GM21360 (cell line): Measurements from ENCODE around the gene EMILIN3.

Experiments used
- ATAC-seq: cut with Tn5 transposase; IDR thresholded peaks from one replicate; pipeline ENCODE4 v1.9.1; 2021; ENCODE audit warnings: mild to moderate bottlenecking, moderate library complexity; ENCODE audit not compliant: unreplicated experiment

The EMILIN3 gene

DNA sequence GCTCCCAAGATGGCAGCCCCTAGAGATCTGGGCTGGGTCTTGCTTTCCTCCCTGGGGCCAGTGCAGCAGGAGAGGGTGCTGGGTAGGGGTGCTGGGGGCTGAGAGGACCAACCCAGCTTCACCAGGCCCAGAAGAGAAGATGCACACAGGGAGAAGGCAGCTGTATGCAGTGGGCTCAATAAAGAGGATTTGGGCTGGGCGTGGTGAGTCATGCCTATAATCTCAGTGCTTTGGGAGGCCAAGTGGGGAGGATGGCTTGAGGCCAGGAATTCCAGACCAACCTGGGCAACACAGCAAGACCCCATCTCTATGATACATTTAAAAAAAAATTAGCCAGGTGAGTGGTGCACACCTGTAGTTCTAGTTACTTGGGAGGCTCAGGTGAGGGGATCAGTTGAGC is 25.7 kb upstream of the EMILIN3 start:
- no peak for ATAC-seq

DNA sequence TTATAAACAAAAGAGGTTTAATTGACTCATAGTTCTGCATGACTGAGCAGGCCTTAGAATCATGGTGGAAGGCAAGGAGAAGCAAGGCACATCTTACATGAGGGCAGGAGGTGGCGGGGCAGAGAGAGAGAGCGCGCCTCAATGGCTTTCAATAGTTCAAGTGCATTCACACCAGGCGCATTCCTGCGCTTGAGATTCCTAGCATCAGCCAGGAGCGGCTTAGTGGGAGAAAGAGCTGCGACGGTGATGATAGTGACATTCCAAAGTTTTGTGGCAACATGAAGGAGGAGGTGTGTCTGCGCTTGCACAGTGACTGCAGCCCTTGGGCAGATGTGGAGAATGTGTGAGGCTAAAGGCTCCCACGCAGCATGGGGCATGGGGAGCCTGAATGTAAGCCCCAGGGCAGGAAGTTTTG is 25.0 kb upstream of the EMILIN3 start:
- no peak for ATAC-seq

DNA sequence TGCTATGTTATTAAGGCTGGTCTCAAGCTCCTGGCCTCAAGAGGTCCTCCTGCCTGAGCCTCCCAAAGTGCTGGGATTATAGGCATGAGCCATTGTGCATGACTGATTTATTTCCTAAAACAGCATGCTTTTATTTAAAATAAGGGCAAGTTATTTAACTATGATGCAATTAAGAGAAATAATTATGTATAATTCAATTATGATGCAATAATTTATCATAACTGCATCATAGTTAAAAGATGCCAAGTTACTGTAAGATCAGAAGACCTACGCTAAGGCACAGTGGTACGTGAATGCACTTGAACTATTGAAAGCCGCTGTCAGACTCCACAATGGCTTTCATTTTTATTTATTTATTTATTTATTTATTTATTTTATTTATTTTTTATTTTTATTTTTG is 24.3 kb upstream of the EMILIN3 start:
- no peak for ATAC-seq

DNA sequence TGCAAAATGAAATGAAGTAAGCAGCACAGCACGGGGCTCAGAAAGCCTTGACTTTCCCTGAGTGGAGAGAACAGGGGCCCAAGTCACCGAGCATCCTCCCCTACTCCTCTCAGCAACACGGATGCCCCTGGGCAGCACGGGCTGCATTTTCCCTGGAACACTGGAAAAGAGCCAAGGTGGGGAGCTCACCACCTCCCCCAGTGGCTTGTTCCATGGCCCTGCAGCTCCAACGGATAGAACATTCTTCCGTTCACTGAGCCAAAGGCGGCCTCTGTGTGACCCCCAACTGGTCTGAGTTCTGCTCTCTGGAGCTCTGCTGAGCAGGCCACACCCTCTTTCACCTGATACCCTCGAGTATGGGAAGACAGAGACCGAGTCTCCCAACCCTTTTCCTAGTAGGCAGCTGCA is 20.8 kb upstream of the EMILIN3 start:
- no peak for ATAC-seq

DNA sequence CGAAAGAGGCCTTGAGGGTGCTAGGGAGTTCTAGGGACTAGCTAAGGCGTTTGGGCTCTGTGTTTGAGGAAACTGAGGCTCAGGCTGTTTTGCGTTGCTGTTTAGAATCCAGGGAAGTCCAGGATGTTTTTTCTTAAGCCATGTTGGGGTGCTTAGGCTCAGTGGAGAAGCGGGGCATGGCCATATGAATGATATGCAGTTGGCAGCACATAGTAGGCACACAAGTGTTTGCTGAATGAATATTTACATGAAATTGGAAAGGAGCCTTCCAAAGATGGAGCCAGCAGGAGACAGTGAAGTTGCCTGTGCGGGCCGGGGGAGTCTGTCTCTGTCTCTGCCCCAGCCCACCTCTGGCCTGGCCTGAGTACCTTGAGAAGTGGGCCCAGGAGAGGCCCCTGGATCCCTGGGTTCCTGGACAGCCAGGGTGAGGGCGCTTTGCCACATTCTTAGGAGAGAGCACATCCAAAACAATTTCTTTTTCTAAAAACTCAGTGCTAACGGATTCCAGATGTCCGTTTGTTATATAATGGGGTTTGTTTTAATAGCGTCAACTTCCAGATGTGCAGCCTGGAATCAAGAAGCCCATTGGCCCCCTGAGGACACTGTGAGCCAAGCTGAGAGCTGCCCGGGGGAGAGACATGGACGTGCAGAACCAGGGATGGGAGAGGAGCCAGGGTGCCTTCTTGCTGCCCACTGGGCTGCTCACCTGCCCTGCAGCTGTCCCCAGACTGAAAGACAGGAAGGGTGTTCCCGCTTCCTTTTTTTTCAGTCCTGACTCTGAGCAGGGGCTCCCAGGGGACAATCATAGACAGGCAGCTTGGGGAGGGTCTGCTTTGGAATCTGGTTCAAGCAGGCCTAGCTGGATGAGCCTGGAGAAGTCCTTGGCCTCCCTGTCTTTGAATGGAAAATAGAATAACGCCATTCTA is 20.1 kb upstream of the EMILIN3 start:
- no peak for ATAC-seq

DNA sequence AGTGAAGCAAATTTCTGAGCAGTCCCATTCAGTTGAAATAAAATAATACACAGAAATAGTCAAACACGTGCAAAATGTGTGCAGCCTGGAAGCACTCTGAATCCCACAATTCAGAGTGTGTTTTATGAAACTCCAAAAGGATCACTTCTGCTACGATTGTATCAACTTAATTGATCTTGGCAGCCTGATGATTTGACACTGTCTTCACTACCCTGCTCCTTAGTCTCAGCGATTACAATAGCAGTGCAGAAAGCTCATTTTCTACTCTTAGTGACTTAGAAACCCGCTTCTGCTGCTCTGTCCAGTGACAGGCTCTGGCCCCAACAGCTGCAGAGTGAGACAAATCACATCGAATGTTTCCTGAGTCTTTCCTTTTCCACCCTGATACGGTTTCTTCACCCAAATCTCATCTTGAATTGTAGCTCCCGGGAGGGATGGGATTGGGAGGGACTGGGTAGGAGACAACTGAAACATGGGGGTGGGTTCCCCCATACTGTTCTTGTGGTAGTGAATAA is 16.2 kb upstream of the EMILIN3 start:
- no peak for ATAC-seq

DNA sequence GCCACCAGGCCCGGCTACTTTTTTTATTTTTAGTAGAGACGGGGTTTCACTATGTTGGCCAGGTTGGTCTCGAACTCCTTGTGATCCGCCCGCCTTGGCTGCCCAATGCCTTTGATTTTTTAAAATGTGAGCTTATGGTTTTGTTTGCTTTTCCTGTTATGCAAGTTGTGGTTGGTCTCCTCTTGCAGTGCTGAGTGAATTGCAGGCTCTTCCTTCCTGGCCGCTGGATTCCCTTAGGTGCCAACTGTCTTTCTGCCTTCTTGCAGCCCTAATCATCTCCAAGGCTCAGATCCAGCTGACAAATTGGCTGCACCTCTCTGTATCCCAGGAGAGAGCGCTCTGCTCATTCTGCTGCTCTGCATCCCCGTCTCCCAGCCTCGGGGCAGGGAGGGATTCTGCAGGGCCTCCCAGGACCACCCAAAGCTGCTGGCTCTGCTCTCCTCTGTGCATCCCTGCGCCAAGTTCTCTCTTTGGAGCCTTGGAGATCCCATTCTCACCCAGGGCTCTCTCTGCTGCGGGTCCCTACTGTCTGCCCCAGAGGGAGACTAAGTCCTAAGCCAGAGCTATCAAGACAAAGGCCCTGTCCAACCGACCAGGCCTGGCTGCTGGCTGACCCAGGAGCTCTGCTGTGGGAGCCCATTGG is 14.1 kb upstream of the EMILIN3 start:
- ATAC-seq: no peak

DNA sequence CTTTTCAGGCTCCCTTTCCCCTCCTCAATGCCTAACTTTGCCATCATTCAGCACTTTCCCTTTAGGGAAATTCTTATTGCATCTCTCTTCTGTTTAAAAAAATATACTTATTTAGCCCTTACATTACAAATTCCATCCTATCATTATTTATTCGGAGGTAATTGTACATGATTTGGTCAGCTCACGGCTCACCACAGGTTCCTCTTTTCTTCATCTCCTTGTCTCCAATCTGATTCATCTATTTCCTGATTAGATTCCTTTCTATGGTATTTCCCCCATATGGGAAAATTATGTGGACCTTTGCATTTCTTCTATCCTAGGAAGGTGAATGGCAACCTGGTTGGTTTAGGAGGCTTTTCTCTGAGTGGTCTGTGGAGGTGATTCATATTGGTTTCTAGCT is 12.9 kb upstream of the EMILIN3 start:
- no peak for ATAC-seq

DNA sequence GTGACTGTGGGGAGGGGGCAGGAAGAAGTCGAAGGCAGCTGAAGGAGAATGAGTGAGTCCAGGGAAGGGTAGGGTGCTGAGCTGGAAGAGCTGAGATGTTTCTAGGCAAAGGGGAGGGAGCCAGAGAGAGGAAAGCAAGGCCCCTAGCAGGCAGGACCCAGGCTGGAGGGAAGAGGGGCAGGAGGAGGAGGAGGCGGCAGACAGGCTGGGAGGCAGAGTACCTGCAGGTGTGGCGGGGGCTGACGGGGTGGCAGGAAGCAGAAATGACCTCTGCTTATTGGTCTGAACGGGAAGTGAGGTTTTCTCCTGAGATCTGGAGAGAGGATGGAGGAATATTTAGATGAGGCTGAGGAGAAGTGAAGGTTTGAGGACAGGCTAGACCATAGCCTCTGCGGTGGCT is 10.7 kb upstream of the EMILIN3 start:
- ATAC-seq: no peak

DNA sequence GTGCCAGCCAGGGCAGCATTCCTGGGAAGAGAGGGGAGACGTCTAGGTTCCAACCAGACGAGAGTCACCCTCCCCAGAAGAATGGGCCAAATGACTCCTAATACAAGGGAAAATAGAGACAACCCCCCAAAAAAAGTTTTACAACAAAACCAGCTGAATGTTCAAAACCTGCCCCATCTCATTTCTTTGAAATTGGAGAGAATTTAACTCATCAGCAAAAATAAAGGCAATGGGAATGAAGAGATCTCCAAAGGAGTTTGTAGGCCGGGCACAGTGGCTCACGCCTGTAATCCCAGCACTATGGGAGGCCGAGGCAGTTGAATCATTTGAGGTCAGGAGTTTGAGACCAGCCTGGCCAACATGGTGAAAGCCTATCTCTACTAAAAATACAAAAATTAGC is 9.7 kb upstream of the EMILIN3 start:
- no peak for ATAC-seq

DNA sequence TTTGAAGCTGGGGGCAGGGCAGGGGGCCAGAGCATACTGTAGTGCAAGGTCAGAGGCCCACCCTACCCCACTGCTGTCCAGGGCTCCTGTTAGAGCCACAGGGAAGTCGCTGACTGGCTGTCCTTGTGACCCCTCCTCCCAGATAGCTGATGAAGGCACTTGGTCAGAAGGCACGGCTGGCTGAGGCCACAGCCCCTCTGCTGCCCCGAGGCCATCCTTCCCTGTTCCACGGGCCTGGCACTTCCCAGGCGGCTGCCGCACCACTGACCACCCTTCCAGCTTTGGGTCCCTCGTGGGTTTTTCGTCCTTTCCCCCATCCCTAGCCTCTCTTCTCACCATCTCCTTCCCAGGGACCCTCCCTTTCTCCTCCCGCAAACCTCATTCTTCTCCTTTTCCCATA is 9.2 kb upstream of the EMILIN3 start:
- no peak for ATAC-seq

DNA sequence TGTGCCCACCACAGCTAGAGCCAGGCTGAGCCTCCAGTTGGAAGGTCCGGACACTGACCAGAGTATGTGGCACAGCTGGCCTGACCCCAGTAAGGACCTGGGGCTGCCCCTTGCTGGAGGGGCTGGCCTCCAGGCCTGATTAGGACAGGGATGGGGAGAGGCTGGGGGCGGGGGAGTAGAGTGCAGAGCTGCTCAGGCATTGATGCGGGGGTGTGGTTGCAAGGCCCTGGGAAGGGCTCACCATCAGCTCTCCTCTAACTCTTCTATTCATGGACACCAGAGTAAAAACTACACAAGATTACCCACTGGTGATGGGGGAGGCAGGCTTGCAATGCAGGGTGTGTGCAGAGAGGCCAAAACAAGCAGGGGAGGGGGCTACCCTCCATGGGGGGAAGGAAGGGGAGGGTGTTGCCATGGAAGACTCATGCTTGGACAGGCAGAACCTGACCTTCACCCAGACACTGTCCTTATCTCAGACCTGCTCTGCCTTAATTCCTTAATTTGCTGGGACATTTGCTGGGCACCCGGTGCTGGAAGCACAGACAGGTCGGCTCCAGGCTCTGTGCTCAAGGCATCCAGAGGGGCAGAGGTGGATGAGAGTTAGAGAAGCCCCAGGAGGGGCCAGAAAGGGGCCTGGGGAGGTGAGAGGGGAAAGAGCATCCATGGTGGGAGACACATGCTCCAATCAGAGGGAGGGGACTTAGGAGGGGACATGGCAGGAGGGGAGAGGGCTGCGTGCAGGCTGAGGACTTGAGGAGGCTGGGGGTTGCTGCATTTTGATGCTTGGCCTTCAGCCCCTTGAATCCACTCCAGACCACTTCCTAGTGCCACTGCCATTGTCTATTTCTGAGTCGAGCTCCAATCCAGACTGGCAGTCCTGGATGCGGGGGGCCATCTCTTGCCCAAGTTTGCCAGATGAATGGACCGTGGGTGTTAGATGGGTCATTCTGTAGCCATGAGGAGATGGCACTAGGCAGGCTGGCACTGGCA is 7.6 kb upstream of the EMILIN3 start:
- ATAC-seq: no peak

DNA sequence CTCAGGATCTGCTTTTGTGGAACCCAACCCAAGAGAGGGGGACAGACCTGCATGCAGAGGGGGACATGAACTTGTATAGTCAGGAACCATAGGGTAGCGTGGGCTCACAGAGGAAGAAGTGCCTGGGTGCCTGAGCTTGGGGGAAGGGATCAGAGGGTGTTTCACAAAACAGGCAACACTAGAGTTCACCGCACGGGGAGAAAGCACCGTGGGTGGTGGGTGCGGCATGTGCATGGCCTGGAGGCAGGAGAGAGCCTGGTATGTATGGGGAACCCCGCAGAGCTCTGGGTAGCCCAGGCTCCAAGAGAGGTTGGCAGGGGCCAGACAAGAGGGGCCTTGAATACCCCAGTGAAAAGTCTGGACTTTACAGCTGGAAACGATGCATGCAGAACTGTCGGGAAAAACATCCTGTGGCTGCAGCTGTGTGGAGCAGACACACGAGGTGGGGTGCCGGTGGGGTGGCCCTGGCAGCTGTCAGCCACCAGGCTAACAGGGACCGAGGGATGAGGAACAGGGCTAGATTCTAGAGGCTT is 6.7 kb upstream of the EMILIN3 start:
- no peak for ATAC-seq

DNA sequence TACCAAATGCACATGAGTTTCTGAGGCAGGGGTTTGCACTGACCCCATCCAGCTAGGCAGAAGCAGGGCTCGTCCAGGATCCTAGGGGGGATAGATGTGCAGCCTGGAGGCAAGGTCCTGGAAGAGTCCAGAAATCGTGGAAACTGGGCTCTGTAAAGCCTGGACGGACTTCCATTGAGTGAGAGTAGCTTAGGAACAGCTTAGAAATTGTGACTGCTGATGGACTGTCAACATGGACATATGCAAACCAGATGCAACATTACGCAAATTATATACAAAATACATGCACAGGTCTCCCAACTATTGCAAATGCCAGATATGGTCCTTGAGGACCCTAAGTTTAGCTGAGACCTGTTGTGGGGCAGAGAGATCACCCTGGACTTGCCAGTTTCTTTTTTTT is 4.8 kb upstream of the EMILIN3 start:
- no peak for ATAC-seq

DNA sequence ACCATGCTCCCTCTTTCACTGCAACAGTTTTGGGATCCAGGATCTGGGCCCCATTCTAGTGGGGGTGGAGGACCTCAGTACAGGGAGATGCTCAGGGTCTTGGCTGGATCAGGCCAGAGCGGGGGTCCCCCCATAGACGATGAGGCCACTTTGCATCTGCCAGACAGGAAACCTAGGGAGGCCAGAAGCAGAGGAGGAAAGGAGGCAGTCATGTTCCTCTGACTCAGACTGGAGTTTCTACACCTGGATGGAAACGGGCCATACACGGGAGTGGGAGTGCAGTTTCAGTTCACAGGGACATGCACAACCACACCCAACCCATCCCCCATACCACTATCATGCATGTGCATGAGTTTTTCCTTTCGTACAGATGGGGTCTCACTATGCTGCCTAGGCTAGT is 3.6 kb upstream of the EMILIN3 start:
- no peak for ATAC-seq

DNA sequence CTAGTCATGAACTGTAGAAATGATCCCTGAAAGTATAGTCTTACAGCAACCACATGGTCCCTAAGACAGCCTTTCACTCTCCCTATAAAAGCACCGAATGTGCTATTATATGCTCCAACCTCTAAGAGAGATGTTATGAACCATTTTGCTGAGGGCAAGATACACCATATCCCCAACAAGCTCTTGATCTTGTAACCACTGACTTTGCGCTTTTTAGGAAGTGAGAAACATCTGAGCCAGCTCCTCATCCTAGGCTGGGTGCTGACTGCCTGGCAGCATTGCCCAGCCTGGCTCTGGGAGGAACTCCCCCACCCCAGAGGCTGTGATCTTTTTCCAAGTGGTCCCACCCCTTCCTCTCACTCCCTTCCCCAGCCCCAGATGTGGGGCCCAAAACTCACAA is 3.1 kb upstream of the EMILIN3 start:
- no peak for ATAC-seq

DNA sequence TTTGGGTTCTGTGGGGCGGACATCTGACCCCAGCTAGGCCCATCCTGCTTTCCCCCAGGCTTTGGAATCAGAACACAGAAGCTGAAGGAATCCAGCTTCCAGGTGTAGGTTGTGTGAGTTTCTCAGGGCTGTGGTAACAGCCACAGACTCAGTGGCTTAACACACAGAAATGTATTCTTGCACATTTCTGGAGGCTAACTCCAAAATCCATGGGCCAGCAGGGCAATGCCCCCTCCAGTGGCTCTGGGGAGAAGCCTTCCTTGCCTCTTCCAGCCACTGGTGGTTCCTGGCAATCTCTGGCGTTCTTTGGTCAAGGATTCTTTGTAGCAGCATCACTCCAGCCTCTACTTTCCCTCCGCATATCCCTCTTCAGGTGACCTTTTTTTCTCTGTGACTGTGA is 1.3 kb upstream of the EMILIN3 start:
- no peak for ATAC-seq

DNA sequence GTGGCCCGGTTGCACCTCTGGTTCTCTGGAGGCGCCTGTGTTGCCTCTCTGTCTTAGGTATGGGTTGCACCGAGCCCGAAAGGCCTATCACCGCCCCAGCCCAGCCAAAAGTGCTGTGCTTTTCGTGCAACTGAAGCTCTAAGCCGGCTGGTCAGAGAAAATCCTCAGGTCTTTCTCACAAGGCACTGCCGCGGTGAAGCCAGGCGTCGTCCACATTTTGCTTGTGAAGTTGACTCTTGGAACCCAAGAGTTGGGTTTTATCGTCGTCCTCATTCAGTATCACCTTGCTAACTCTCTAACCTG is 726 bp upstream of the EMILIN3 start:
- ATAC-seq: no peak

DNA sequence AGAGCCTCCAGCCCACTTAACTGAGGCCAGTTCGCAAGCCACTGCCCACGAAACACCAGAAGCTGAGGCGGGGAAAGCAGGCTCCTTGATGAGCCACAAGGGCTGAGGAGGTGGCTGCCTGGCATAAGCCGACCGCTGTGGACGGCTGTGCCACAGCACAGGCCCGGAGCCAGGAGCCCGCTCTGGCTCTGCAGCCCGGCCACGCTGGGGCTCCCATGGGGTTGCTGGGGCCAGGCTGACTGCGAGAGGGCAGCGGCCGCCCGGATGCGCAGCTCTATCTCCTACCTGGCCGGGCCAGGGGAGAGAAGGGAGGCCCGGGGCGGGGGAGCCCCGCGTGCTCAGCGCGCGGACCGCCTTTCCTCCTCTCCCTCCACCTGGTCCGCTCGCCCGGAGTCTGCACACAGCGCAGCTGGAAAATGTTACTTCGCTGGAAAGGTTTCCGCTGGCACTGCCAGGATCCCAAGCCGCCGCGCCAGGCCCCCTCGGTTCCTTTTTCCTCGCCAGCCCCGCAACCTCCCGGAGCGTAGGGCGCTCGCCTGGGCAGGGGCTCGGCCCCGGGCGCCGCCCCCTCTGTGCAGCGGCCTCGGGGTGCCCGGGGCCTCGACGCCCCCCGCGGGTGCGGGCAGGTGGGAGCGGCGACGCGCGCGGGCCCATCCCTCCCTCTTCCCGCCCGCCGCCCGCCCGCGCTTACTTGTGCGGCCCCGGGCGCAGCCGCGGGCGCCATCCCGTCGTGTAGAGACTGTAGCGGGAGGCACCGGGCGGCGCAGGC is 657 bp downstream of the EMILIN3 start:
- no peak for ATAC-seq
